Activated T-helper 1 cell treated with Interleukin-2 at 50 U/mL for 16 hours (primary cell): ENCODE data around the gene HSF4.

ENCODE experiments used
- DNase-seq: peaks from one replicate; pipeline ENCODE4 v3.0.0-alpha.2; 2020; ENCODE audit warnings: low read depth

Gene HSF4

GRCh38 chr16:67150047-67150832, 14.3 kb upstream of the HSF4 start:
- no peak for DNase-seq

GRCh38 chr16:67150833-67151396, 13.6 kb upstream of the HSF4 start, which contains the start of gene B3GNT9:
Gene B3GNT9 (minus strand): TSS chr16:67150998. CDS start chr16:67150485, 513 bp downstream.
- no peak for DNase-seq

GRCh38 chr16:67151431-67152097, 13.0 kb upstream of the HSF4 start:
- DNase-seq, result no peak

- DNase-seq, result no peak
Measured at GRCh38 chr16:67154578-67155294, 9.8 kb upstream of the HSF4 start.

- peak; percentile 75 for DNase-seq
Measured at GRCh38 chr16:67155295-67156142, 9.0 kb upstream of the HSF4 start.

- DNase-seq, result no peak
Measured at GRCh38 chr16:67156143-67156844, 8.3 kb upstream of the HSF4 start.

GRCh38 chr16:67157106-67157748, 7.3 kb upstream of the HSF4 start:
- no peak for DNase-seq

- DNase-seq, result no peak
Measured at GRCh38 chr16:67157892-67158635, 6.5 kb upstream of the HSF4 start.

- DNase-seq, result peak; percentile 73
Measured at GRCh38 chr16:67158637-67159600, 5.6 kb upstream of the HSF4 start.

- DNase-seq, result no peak
Measured at GRCh38 chr16:67161595-67162058, 2.9 kb upstream of the HSF4 start.

GRCh38 chr16:67162506-67163163, 1.9 kb upstream of the HSF4 start:
- no peak for DNase-seq

GRCh38 chr16:67163164-67163998, 1.2 kb upstream of the HSF4 start:
- DNase-seq, result peak; percentile 28

- no peak for DNase-seq
Measured at GRCh38 chr16:67163999-67164558, 466 bp upstream of the HSF4 start.

GRCh38 chr16:67165121-67166078, 855 bp downstream of the HSF4 start:
- DNase-seq, result no peak

GRCh38 chr16:67166110-67166547, 1.6 kb downstream of the HSF4 start:
- DNase-seq, result no peak
